Measurements from ENCODE around the gene OVCH2.

- no peak for TF ChIP-seq CTCF (IDR thresholded peaks at IDR 0.05; ENCODE audit: low read length)
- no peak for TF ChIP-seq EZH2 (IDR thresholded peaks at IDR 0.05; ENCODE audit: borderline replicate concordance, low read length)
These were observed 33.9 kb downstream of the OVCH2 start for GRCh38 chr11:7672276-7672959.
